ENCODE results near the gene NEO1. TPM values are rescaled to one million over a fixed set of nuclear protein-coding genes. Genes with fewer than 3 reads are reported as not detected.
A peak's percentile ranks its signal among the peaks of the same experiment; 100 is the strongest.

NEO1 gene
- total and polyA plus RNA-seq, 9 of the 15 experiments (the other 6 are each of a cell fraction or from before 2014, with no cell fraction given), result 0.08 to 1.7 (median 0.48) TPM

DNA sequence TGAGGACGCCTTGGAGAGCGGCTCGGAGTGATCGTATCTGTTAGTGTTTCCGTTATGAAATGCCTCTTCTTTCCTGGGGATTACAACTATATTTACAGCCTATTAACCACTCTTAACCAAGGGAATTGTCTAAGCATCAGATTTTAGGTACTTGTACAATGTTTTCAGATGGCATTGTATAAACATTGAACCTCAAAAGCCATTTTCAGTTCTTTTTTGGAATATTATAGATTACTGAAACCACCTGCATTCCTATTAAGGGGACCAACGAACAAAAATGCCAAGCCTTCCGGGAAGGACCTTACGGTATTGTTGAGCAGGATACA lies 1.1 kb downstream of the NEO1 start:
- Histone ChIP-seq H3K27me3 (ENCODE audit: control insufficient read depth in 2 of 2, insufficient read depth in 2 of 2, low read length in 2 of 2) (peaks cover 10 to 15% of the 10 kb centered on the region in 2 experiments; a peak in 4 of 5 replicates), H2AFZ (ENCODE audit: low read depth, low read length) (0 out of 2 replicates have a peak overlapping the region, but pooled peaks have one; percentile 59), H3K4me1 (replicated peaks in 1 of 2; ENCODE audit: control insufficient read depth in 2 of 2, insufficient read depth in 2 of 2, low read length in 2 of 2) (peaks cover 0 to 19% of the 10 kb centered on the region in 2 experiments; a peak in 2 of 5 replicates), H3K9ac (ENCODE audit: insufficient read depth in 1 of 2, low read depth in 2 of 2, low read length in 2 of 2) (no peak overlapping the region), H4K20me1 (replicated peaks; ENCODE audit: control insufficient read depth, insufficient read depth, low read length) (no peaks in the 10 kb centered on the region), H3K27ac (ENCODE audit: extremely low read depth, low read depth, low read length) (no peak overlapping the region), H3K36me3 (ENCODE audit: control insufficient read depth, insufficient read depth, low read length) (no peaks in the 10 kb centered on the region), H3K4me3 (0 out of 2 replicates have a peak overlapping the region, but pooled peaks have one; percentile 42), H3K79me2 (ENCODE audit: control insufficient read depth, insufficient read depth, low read length) (no peaks in the 10 kb centered on the region), H3K9me1 (ENCODE audit: control insufficient read depth, insufficient read depth, low read length) (no peaks in the 10 kb centered on the region), H3K9me3 (replicated peaks; ENCODE audit: control insufficient read depth, insufficient read depth, low read depth, low read length) (no peaks in the 10 kb centered on the region), H3K4me2 (ENCODE audit: insufficient read depth, low read length) (peak overlapping the region; percentile 43; the same call in 1 of the 2 replicates)
- POLR2A ChIA-PET, result interaction anchor here (0.5 kb wide), 1 partner anchor 81 kb away, joined by 3 read pairs; no protein-coding TSS in a partner anchor
- CTCF ChIA-PET (ENCODE audit: low intra/inter-chr PET ratio), result no interaction called here
- intact Hi-C loops (cut with micrococcal nuclease) (no loop called here), in situ Hi-C loops (cut with MboI) (no loop called here)
- no peak for FAIRE-seq
- ATAC-seq, result no peak
- no TSS peak for BruUV-seq (replicated peaks)
- 8% methylated on average over 8 of the region's 8 CpGs for WGBS (ENCODE audit: insufficient coverage, low coverage, missing lambda C conversion rate)
- TF ChIP-seq, protein P1, sequence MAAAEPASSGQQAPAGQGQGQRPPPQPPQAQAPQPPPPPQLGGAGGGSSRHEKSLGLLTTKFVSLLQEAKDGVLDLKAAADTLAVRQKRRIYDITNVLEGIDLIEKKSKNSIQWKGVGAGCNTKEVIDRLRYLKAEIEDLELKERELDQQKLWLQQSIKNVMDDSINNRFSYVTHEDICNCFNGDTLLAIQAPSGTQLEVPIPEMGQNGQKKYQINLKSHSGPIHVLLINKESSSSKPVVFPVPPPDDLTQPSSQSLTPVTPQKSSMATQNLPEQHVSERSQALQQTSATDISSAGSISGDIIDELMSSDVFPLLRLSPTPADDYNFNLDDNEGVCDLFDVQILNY (CRISPR knock-in tag; IDR thresholded peaks at IDR 0.05), result no peak
- TF ChIP-seq, protein P2, sequence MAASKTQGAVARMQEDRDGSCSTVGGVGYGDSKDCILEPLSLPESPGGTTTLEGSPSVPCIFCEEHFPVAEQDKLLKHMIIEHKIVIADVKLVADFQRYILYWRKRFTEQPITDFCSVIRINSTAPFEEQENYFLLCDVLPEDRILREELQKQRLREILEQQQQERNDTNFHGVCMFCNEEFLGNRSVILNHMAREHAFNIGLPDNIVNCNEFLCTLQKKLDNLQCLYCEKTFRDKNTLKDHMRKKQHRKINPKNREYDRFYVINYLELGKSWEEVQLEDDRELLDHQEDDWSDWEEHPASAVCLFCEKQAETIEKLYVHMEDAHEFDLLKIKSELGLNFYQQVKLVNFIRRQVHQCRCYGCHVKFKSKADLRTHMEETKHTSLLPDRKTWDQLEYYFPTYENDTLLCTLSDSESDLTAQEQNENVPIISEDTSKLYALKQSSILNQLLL (CRISPR knock-in tag; IDR thresholded peaks at IDR 0.05; ENCODE audit: borderline replicate concordance), result no peak
- no peak for TF ChIP-seq NR2F6 (CRISPR knock-in tag; IDR thresholded peaks at IDR 0.05)
- no peak for TF ChIP-seq ZBTB17 (CRISPR knock-in tag; IDR thresholded peaks at IDR 0.05)
- TF ChIP-seq RCOR1 (IDR thresholded peaks at IDR 0.05; ENCODE audit: borderline replicate concordance in 1 of 2, low read depth in 2 of 2, low read length in 2 of 2), result no peak
- TF ChIP-seq RAD51 (IDR thresholded peaks at IDR 0.05; ENCODE audit: borderline replicate concordance, low read depth), result no peak
- no peak for TF ChIP-seq ZNF444 (CRISPR knock-in tag; IDR thresholded peaks at IDR 0.05)
- TF ChIP-seq ELF2 (CRISPR knock-in tag; IDR thresholded peaks at IDR 0.05), result no peak
- no peak for TF ChIP-seq MEF2D (tag; conservative IDR thresholded peaks at IDR 0.05; ENCODE audit: low read depth)
- no peak for TF ChIP-seq NFIC (IDR thresholded peaks at IDR 0.05)
- TF ChIP-seq, protein P3, sequence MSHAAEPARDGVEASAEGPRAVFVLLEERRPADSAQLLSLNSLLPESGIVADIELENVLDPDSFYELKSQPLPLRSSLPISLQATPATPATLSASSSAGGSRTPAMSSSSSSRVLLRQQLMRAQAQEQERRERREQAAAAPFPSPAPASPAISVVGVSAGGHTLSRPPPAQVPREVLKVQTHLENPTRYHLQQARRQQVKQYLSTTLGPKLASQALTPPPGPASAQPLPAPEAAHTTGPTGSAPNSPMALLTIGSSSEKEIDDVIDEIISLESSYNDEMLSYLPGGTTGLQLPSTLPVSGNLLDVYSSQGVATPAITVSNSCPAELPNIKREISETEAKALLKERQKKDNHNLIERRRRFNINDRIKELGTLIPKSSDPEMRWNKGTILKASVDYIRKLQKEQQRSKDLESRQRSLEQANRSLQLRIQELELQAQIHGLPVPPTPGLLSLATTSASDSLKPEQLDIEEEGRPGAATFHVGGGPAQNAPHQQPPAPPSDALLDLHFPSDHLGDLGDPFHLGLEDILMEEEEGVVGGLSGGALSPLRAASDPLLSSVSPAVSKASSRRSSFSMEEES (CRISPR knock-in tag; IDR thresholded peaks at IDR 0.05), result no peak
- no peak for DNase-seq (ENCODE audit: extremely low read depth in 1 of 4, low spot score in 3 of 4)
